ENCODE data around the gene TNF. TPM values are rescaled to one million over a fixed set of nuclear protein-coding genes. Genes with fewer than 3 reads are reported as not detected.

TNF gene
- polyA plus RNA-seq, 1 donor (not counting 4 experiments of a cell fraction or from before 2014, with no cell fraction given), result 2.3 TPM

DNA sequence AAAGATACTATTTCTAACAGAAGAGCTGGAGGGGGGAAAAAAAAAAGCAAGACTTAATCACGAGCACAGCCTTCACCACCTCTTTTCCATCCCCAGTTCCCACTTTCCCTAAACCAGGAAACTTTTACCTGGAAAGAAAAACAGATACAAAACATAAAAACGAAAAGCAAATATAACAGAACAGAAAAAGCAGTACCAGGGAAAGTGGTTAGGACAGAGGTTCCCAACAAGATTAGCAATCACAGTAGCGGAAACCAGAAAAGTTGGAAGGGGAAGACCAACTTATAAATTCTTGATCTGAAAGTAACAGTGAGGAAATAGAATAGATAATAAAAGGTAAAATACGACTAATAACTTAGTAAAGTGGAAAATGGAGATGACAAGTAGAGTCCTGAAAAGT is 34.7 kb upstream of the TNF start:
- dilution Hi-C loops (cut with MboI; ENCODE audit: extremely low pct_ligation_motif_present, low sequenced_read_pairs), result no loop called here
- Histone ChIP-seq H3K9me3 (ENCODE audit: control insufficient read depth, low read depth, low read length) (no peaks in the 10 kb centered on the region), H3K9ac (ENCODE audit: control insufficient read depth, extremely low read depth, insufficient read depth, low read length) (peak overlapping the region; percentile 96), H3K9me1 (ENCODE audit: control insufficient read depth, extremely low read depth, insufficient read depth, low read length) (no peaks in the 10 kb centered on the region), H3K27ac (ENCODE audit: control insufficient read depth, insufficient read depth, low read length) (peak overlapping the region; percentile 98), H3K27me3 (ENCODE audit: control insufficient read depth, extremely low read depth, insufficient read depth, low read length) (no peaks in the 10 kb centered on the region), H3K79me2 (ENCODE audit: control insufficient read depth, insufficient read depth, low read length) (peaks cover 62% of the 10 kb centered on the region), H3K4me3 (ENCODE audit: control insufficient read depth in 2 of 3, extremely low read depth in 1 of 3, insufficient read depth in 2 of 3, low read depth in 1 of 3, low read length in 3 of 3) (peak overlapping the region; percentile 75 to 97 (median 96)), H3K4me1 (ENCODE audit: control insufficient read depth, extremely low read depth, insufficient read depth, low read length) (peaks cover 27% of the 10 kb centered on the region), H3K36me3 (ENCODE audit: control insufficient read depth in 2 of 2, extremely low read depth in 1 of 2, insufficient read depth in 2 of 2, low read length in 2 of 2) (peaks cover 17 to 40% of the 10 kb centered on the region in 2 experiments), H2AFZ (ENCODE audit: control insufficient read depth, low read length) (no peak overlapping the region), H3K4me2 (ENCODE audit: control insufficient read depth, extremely low read depth, insufficient read depth, low read depth, low read length) (peak overlapping the region; percentile 98), H4K20me1 (ENCODE audit: control insufficient read depth, extremely low read depth, insufficient read depth, low read length) (peaks cover 36% of the 10 kb centered on the region)
- no peak for DNase-seq (ENCODE audit: low read depth, low spot score)
- no peak for TF ChIP-seq EZH2 (IDR thresholded peaks at IDR 0.05; ENCODE audit: low read length)
- TF ChIP-seq, protein P1, sequence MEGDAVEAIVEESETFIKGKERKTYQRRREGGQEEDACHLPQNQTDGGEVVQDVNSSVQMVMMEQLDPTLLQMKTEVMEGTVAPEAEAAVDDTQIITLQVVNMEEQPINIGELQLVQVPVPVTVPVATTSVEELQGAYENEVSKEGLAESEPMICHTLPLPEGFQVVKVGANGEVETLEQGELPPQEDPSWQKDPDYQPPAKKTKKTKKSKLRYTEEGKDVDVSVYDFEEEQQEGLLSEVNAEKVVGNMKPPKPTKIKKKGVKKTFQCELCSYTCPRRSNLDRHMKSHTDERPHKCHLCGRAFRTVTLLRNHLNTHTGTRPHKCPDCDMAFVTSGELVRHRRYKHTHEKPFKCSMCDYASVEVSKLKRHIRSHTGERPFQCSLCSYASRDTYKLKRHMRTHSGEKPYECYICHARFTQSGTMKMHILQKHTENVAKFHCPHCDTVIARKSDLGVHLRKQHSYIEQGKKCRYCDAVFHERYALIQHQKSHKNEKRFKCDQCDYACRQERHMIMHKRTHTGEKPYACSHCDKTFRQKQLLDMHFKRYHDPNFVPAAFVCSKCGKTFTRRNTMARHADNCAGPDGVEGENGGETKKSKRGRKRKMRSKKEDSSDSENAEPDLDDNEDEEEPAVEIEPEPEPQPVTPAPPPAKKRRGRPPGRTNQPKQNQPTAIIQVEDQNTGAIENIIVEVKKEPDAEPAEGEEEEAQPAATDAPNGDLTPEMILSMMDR (optimal IDR thresholded peaks at IDR 0.05 in 1 of 3, IDR thresholded peaks at IDR 0.05 in 1 of 3, conservative IDR thresholded peaks at IDR 0.05 in 1 of 3; ENCODE audit: extremely low read depth in 1 of 3, insufficient read depth in 2 of 3, low read length in 3 of 3), result no peak
- FAIRE-seq, result no peak

DNA sequence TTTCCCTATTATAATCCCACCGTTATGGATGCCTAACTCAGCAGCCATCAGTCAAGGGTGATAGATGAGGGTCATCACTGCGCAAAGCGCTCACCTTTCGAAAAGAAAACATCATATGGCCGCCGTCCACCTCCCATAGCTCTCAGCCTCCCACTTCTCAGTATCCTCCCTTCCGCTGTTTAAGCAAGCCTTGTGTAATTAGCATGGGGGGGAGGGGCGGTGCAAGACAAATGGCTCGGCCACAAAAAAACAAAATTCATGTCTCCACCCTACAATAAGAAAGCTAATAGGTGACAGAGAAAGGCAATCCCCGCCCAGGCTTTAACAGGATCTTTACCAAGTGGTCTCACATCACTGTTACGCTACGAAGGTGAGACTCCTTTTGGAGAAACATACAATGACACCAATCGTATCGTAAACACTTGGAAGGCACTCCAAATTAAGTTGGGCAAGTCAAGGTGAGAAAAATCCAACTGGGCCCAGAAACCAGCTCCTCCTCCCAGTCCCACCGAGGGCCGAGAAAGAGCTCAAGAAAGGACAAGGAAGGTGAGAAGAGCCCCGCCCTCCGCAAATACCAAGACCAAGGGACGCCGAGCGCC is 34.2 kb upstream of the TNF start:
- H3K27me3 ChIP-seq (ENCODE audit: control insufficient read depth, extremely low read depth, insufficient read depth, low read length), result no peaks in the 10 kb centered on the region
- H3K27ac ChIP-seq (ENCODE audit: control insufficient read depth, insufficient read depth, low read length), result peak overlapping the region; percentile 98
- dilution Hi-C loops (cut with MboI; ENCODE audit: extremely low pct_ligation_motif_present, low sequenced_read_pairs), result no loop called here
- H3K9ac ChIP-seq (ENCODE audit: control insufficient read depth, extremely low read depth, insufficient read depth, low read length), result peak overlapping the region; percentile 96
- no peaks in the 10 kb centered on the region for H3K9me1 ChIP-seq (ENCODE audit: control insufficient read depth, extremely low read depth, insufficient read depth, low read length)
- H3K36me3 ChIP-seq (ENCODE audit: control insufficient read depth in 2 of 2, extremely low read depth in 1 of 2, insufficient read depth in 2 of 2, low read length in 2 of 2), result peaks cover 14 to 35% of the 10 kb centered on the region in 2 experiments
- H3K9me3 ChIP-seq (ENCODE audit: control insufficient read depth, low read depth, low read length), result no peaks in the 10 kb centered on the region
- DNase-seq (ENCODE audit: low read depth, low spot score) (no peak), FAIRE-seq (no peak)
- peaks cover 28% of the 10 kb centered on the region for H3K4me1 ChIP-seq (ENCODE audit: control insufficient read depth, extremely low read depth, insufficient read depth, low read length)
- peak overlapping the region; percentile 98 for H3K4me2 ChIP-seq (ENCODE audit: control insufficient read depth, extremely low read depth, insufficient read depth, low read depth, low read length)
- no peak overlapping the region for H2AFZ ChIP-seq (ENCODE audit: control insufficient read depth, low read length)
- peaks cover 57% of the 10 kb centered on the region for H3K79me2 ChIP-seq (ENCODE audit: control insufficient read depth, insufficient read depth, low read length)
- H4K20me1 ChIP-seq (ENCODE audit: control insufficient read depth, extremely low read depth, insufficient read depth, low read length), result peaks cover 36% of the 10 kb centered on the region
- TF ChIP-seq, protein P1 (optimal IDR thresholded peaks at IDR 0.05 in 1 of 3, IDR thresholded peaks at IDR 0.05 in 1 of 3, conservative IDR thresholded peaks at IDR 0.05 in 1 of 3; ENCODE audit: extremely low read depth in 1 of 3, insufficient read depth in 2 of 3, low read length in 3 of 3), result no peak
- TF ChIP-seq EZH2 (IDR thresholded peaks at IDR 0.05; ENCODE audit: low read length), result no peak
- peak overlapping the region; percentile 75 to 97 (median 96) for H3K4me3 ChIP-seq (ENCODE audit: control insufficient read depth in 2 of 3, extremely low read depth in 1 of 3, insufficient read depth in 2 of 3, low read depth in 1 of 3, low read length in 3 of 3)
